Spleen (tissue), 7 donors: ENCODE measurements around the gene MAP3K10.

Experiments
- CTCF ChIP-seq, 11 experiments: fragments of 200-600 bp in 7 of 11; fragments of 450-650 bp in 4 of 11; sonication (generic) in 4 of 11; IDR thresholded peaks in 8 of 11; conservative IDR thresholded peaks in 3 of 11; 1 replicate in 7 of 11; 2 replicates in 4 of 11; pipeline versions ENCODE4 v1.4.0 to v1.8.0; 2016 to 2021; ENCODE audit warnings: antibody characterized with exemption in 11 of 11, inconsistent platforms in 4 of 11, mild to moderate bottlenecking in 1 of 11
- POLR2A ChIP-seq, 3 donors: fragments of 450-650 bp; IDR thresholded peaks; one replicate each; pipeline ENCODE4 v1.5.1; 2017; ENCODE audit warnings: antibody characterized with exemption in 3 of 3, mild to moderate bottlenecking in 1 of 3
- POLR2AphosphoS5 ChIP-seq, 3 donors: sonication (generic); formaldehyde crosslinking; IDR thresholded peaks; one replicate each; pipeline ENCODE4 v1.5.1; 2017; ENCODE audit warnings: antibody characterized with exemption in 3 of 3
- donor health status: DM: no; HTN: no; CAD: no; lungs with moderate emphysema.
- donor health status: DM: no; HTN: no; CAD: no.
- donor health status: DM: no; HTN: no; CAD: no.

- TF ChIP-seq CTCF (IDR thresholded peaks at IDR 0.05 in 8 of 11, conservative IDR thresholded peaks at IDR 0.05 in 3 of 11) (no peak), POLR2A (IDR thresholded peaks at IDR 0.05) (no peak), POLR2AphosphoS5 (IDR thresholded peaks at IDR 0.05) (no peak)
These were observed 22.8 kb downstream of the MAP3K10 start for GRCh38 chr19:40213882-40214570.
